ENCODE results near the gene KCTD14. TPM values are rescaled to one million over a fixed set of nuclear protein-coding genes. Genes with fewer than 3 reads are reported as not detected.

Gene KCTD14
- total and polyA plus RNA-seq, 2 of the 4 experiments (the other 2 are of a cell fraction): 0.90 to 0.97 TPM

DNA sequence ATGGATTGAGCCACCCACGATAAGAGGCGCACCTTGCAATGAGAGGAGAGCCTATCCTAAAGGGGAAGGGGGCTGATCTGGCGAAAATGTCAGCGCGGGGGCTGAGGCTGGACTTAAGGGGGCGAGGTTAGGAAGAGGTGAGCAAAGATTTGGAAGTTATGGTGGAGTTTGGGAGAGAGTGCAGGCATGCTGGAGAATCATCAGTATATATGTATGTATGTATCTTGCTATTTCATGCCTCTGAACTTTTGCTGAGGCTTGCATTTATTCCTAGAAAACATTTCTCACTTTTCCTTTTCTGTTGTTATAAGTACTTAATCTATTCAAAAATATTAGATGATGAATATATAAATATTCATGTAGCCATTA lies 23.4 kb upstream of the KCTD14 start:
- dilution Hi-C loops (cut with HindIII; ENCODE audit: low sequenced_read_pairs, unreplicated experiment): no loop called here
- H3K27me3 ChIP-seq (ENCODE audit: control insufficient read depth, insufficient read depth, low read length): no peaks in the 10 kb centered on the region
- no peak overlapping the region for H3K4me3 ChIP-seq (ENCODE audit: insufficient read depth, low read depth, low read length)
- H4K5ac ChIP-seq (ENCODE audit: low read depth, low read length): peak overlapping the region; percentile 65; the same call in 1 of the 2 replicates
- no peak overlapping the region for H3K56ac ChIP-seq (ENCODE audit: extremely low read depth, insufficient read depth, low read length)
- H3K4me1 ChIP-seq (ENCODE audit: control insufficient read depth, insufficient read depth, low read length): peaks cover 26% of the 10 kb centered on the region
- H3K9me3 ChIP-seq (ENCODE audit: control insufficient read depth, insufficient read depth, low read length): no peaks in the 10 kb centered on the region
- H3K9me1 ChIP-seq (ENCODE audit: insufficient read depth, low read length): peaks cover 18% of the 10 kb centered on the region
- 0 out of 3 replicates have a peak overlapping the region, but pooled peaks have one; percentile 7 for H2BK15ac ChIP-seq (ENCODE audit: low read depth, low read length)
- ATAC-seq (ENCODE audit: low read depth) (peak; percentile 4; the same call in 1 of the 2 replicates), DNase-seq (no peak)
- BruUV-seq (replicated peaks): no TSS peak
- no peak overlapping the region for H3K27ac ChIP-seq (ENCODE audit: insufficient read depth, low read length)
- CTCF ChIA-PET: interaction anchor here (0.6 to 1.5 kb wide), 8 partner anchors 10 to 519 kb away, joined by 3 to 5 read pairs (median 3); no protein-coding TSS in a partner anchor
- H3K18ac ChIP-seq (ENCODE audit: low read depth, low read length): 0 out of 2 replicates have a peak overlapping the region, but pooled peaks have one; percentile 21
- peak overlapping the region; percentile 29 for H2AK9ac ChIP-seq (replicated peaks; ENCODE audit: low read depth, low read length, poor library complexity)
- intact Hi-C loops (cut with micrococcal nuclease): loop anchor here (1.0 to 2.0 kb wide), 3 partner anchors 46 to 270 kb away; partner anchors contain the start of genes AAMDC and RSF1
- WGBS, 2 experiments (ENCODE audit: extremely low coverage in 2 of 2, insufficient read length in 1 of 2): 17% methylated on average over 6 of the region's 6 CpGs; no CpG with 5 or more reads in 1 of the 2 experiments
- POLR2A ChIA-PET (ENCODE audit: unreplicated experiment): no interaction called here
- in situ Hi-C loops (cut with MboI; ENCODE audit: low sequenced_read_pairs): no loop called here
- no peak for TF ChIP-seq MXI1 (IDR thresholded peaks at IDR 0.05; ENCODE audit: borderline replicate concordance, low read depth, low read length)
- TF ChIP-seq, protein P1, sequence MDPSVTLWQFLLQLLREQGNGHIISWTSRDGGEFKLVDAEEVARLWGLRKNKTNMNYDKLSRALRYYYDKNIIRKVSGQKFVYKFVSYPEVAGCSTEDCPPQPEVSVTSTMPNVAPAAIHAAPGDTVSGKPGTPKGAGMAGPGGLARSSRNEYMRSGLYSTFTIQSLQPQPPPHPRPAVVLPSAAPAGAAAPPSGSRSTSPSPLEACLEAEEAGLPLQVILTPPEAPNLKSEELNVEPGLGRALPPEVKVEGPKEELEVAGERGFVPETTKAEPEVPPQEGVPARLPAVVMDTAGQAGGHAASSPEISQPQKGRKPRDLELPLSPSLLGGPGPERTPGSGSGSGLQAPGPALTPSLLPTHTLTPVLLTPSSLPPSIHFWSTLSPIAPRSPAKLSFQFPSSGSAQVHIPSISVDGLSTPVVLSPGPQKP (IDR thresholded peaks at IDR 0.05; ENCODE audit: borderline replicate concordance, low read depth, low read length): no peak
- TF ChIP-seq RCOR1 (IDR thresholded peaks at IDR 0.05; ENCODE audit: insufficient replicate concordance, low read length): no peak
- no peak for TF ChIP-seq POLR2A (IDR thresholded peaks at IDR 0.05; ENCODE audit: low read depth, low read length)
- TF ChIP-seq, protein P2, sequence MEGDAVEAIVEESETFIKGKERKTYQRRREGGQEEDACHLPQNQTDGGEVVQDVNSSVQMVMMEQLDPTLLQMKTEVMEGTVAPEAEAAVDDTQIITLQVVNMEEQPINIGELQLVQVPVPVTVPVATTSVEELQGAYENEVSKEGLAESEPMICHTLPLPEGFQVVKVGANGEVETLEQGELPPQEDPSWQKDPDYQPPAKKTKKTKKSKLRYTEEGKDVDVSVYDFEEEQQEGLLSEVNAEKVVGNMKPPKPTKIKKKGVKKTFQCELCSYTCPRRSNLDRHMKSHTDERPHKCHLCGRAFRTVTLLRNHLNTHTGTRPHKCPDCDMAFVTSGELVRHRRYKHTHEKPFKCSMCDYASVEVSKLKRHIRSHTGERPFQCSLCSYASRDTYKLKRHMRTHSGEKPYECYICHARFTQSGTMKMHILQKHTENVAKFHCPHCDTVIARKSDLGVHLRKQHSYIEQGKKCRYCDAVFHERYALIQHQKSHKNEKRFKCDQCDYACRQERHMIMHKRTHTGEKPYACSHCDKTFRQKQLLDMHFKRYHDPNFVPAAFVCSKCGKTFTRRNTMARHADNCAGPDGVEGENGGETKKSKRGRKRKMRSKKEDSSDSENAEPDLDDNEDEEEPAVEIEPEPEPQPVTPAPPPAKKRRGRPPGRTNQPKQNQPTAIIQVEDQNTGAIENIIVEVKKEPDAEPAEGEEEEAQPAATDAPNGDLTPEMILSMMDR (conservative IDR thresholded peaks at IDR 0.05; ENCODE audit: low read depth, low read length): no peak
- TF ChIP-seq USF2 (IDR thresholded peaks at IDR 0.05; ENCODE audit: low read depth, low read length): no peak
- TF ChIP-seq MAFK (IDR thresholded peaks at IDR 0.05; ENCODE audit: low read depth, low read length): peak; percentile 59
- H4K8ac ChIP-seq (ENCODE audit: low read depth in 2 of 2, low read length in 2 of 2): peak overlapping the region; percentile 3 to 79; a peak in 2 of 4 replicates
- H2AK5ac ChIP-seq (ENCODE audit: low read depth, low read length): 0 out of 2 replicates have a peak overlapping the region, but pooled peaks have one; percentile 20
- H4K20me1 ChIP-seq (ENCODE audit: insufficient read depth, low read length): no peaks in the 10 kb centered on the region
- H2BK20ac ChIP-seq (ENCODE audit: low read depth, low read length): 0 out of 2 replicates have a peak overlapping the region, but pooled peaks have one; percentile 48
- peak overlapping the region; percentile 94 for H2AFZ ChIP-seq (replicated peaks; ENCODE audit: low read length, poor library complexity)
- peaks cover 3 to 7% of the 10 kb centered on the region in 2 experiments; a peak in 2 of 4 replicates for H3K79me1 ChIP-seq (ENCODE audit: low read depth in 1 of 2, low read length in 2 of 2)
- H3K4me2 ChIP-seq (ENCODE audit: low read depth, low read length): peak overlapping the region; percentile 35; the same call in 1 of the 2 replicates
- H3K9ac ChIP-seq (ENCODE audit: low read depth, low read length): peak overlapping the region; percentile 41; the same call in 1 of the 2 replicates
- H2BK5ac ChIP-seq (ENCODE audit: low read depth, low read length, poor library complexity, severe bottlenecking): no peak overlapping the region
- no peak overlapping the region for H3K23ac ChIP-seq (ENCODE audit: low read depth, low read length)
- H2BK120ac ChIP-seq (ENCODE audit: low read depth, low read length): peak overlapping the region; percentile 53; the same call in 1 of the 2 replicates
- no peaks in the 10 kb centered on the region for H3K36me3 ChIP-seq (ENCODE audit: control insufficient read depth, insufficient read depth, low read length)
- peak overlapping the region; percentile 54 for H4K91ac ChIP-seq (ENCODE audit: insufficient read depth, low read depth, low read length)
- H3K4ac ChIP-seq (ENCODE audit: low read depth, low read length): peak overlapping the region; percentile 73; the same call in 1 of the 2 replicates
- peak overlapping the region; percentile 26 for H3K14ac ChIP-seq (replicated peaks; ENCODE audit: low read depth, low read length)
